Ishikawa (cell line): ENCODE results near the gene SLC25A12.

Experiments
- CEBPB ChIP-seq: IDR thresholded peaks from 2 replicates; pipeline ENCODE4 v1.6.1; 2012
- EP300 ChIP-seq: IDR thresholded peaks from 2 replicates; pipeline ENCODE4 v1.6.1; 2012; ENCODE audit warnings: borderline replicate concordance
- RAD21 ChIP-seq: IDR thresholded peaks from 2 replicates; pipeline ENCODE4 v1.6.1; 2012; ENCODE audit warnings: low read depth
- TEAD4 ChIP-seq: IDR thresholded peaks from 2 replicates; pipeline ENCODE4 v1.6.1; 2012

DNA sequence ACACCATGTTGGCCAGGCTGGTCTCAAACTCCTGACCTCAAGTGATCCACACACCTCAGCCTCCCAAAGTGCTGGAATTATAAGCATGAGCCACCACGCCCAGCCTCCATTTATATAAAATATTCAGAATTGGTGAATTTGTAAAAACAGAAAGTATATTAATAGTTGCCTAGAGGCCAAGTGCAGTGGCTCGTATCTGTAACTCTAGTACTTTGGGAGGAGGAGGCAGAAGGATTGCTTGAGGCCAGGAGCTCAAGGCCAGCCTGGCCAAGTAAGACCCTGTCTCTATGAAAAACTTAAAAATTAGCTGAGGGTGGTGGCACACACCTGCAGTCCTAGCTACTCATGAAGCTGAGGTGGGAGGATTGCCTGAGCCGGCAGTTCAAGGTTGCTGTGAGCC is 89.6 kb downstream of the SLC25A12 start:
- TF ChIP-seq CEBPB = no peak
- no peak for TF ChIP-seq EP300
- TF ChIP-seq TEAD4 = no peak
- TF ChIP-seq RAD21 = no peak
